Measurements from ENCODE around the gene TTC36.

Gene TTC36

GRCh38 chr11:118544647-118545010, 17.4 kb downstream of the TTC36 start:
- no peaks in the 10 kb centered on the region for H3K9me2 ChIP-seq (replicated peaks; ENCODE audit: low read depth, low read length)

GRCh38 chr11:118545533-118545932, 18.3 kb downstream of the TTC36 start:
- Histone ChIP-seq H3F3A (ENCODE audit: low read depth) (no peaks in the 10 kb centered on the region), H3K27me3 (ENCODE audit: insufficient read depth, low read length, poor library complexity, severe bottlenecking) (no peaks in the 10 kb centered on the region), H3K4me1 (ENCODE audit: insufficient read depth, low read length, poor library complexity, severe bottlenecking) (no peaks in the 10 kb centered on the region), H3K9me3 (ENCODE audit: insufficient read depth, low read depth, low read length) (no peaks in the 10 kb centered on the region), H3K79me2 (ENCODE audit: insufficient read depth, low read length) (no peaks in the 10 kb centered on the region), H4K20me1 (ENCODE audit: insufficient read depth, low read length, poor library complexity, severe bottlenecking) (no peaks in the 10 kb centered on the region), H3K36me3 (ENCODE audit: insufficient read depth, low read length) (no peaks in the 10 kb centered on the region), H3K4me2 (ENCODE audit: low read depth, low read length, poor library complexity, severe bottlenecking) (no peak overlapping the region), H3K4me3 (ENCODE audit: low read length, poor library complexity, severe bottlenecking) (no peak overlapping the region), H3K9ac (ENCODE audit: low read depth, low read length, poor library complexity, severe bottlenecking) (no peak overlapping the region), H3K9me2 (replicated peaks; ENCODE audit: low read depth, low read length) (no peaks in the 10 kb centered on the region), H2AFZ (ENCODE audit: low read length) (no peak overlapping the region)
- TF ChIP-seq EZH2phosphoT487 (IDR thresholded peaks at IDR 0.05; ENCODE audit: borderline replicate concordance) (no peak), CTCF (conservative IDR thresholded peaks at IDR 0.05; ENCODE audit: low read length) (no peak)

More at GRCh38 chr11:118544647-118545010, 17.4 kb downstream of the TTC36 start:
- TF ChIP-seq CTCF (conservative IDR thresholded peaks at IDR 0.05; ENCODE audit: low read length) (no peak), EZH2phosphoT487 (IDR thresholded peaks at IDR 0.05; ENCODE audit: borderline replicate concordance) (no peak)
- Histone ChIP-seq H3F3A (ENCODE audit: low read depth) (no peaks in the 10 kb centered on the region), H3K79me2 (ENCODE audit: insufficient read depth, low read length) (no peaks in the 10 kb centered on the region), H3K9me3 (ENCODE audit: insufficient read depth, low read depth, low read length) (no peaks in the 10 kb centered on the region), H3K4me1 (ENCODE audit: insufficient read depth, low read length, poor library complexity, severe bottlenecking) (no peaks in the 10 kb centered on the region), H4K20me1 (ENCODE audit: insufficient read depth, low read length, poor library complexity, severe bottlenecking) (no peaks in the 10 kb centered on the region), H3K4me3 (ENCODE audit: low read length, poor library complexity, severe bottlenecking) (no peak overlapping the region), H3K9ac (ENCODE audit: low read depth, low read length, poor library complexity, severe bottlenecking) (no peak overlapping the region), H3K4me2 (ENCODE audit: low read depth, low read length, poor library complexity, severe bottlenecking) (no peak overlapping the region), H3K36me3 (ENCODE audit: insufficient read depth, low read length) (no peaks in the 10 kb centered on the region), H2AFZ (ENCODE audit: low read length) (no peak overlapping the region), H3K27me3 (ENCODE audit: insufficient read depth, low read length, poor library complexity, severe bottlenecking) (no peaks in the 10 kb centered on the region)

- Histone ChIP-seq H3K9me2 (replicated peaks; ENCODE audit: low read depth, low read length) (no peaks in the 10 kb centered on the region), H3F3A (ENCODE audit: low read depth) (no peaks in the 10 kb centered on the region)
Observed at GRCh38 chr11:118547132-118547531, 19.9 kb downstream of the TTC36 start.

More at GRCh38 chr11:118547132-118547531, 19.9 kb downstream of the TTC36 start:
- no peaks in the 10 kb centered on the region for H3K4me1 ChIP-seq (ENCODE audit: insufficient read depth, low read length, poor library complexity, severe bottlenecking)
- H3K36me3 ChIP-seq (ENCODE audit: insufficient read depth, low read length) = no peaks in the 10 kb centered on the region
- H3K9me3 ChIP-seq (ENCODE audit: insufficient read depth, low read depth, low read length) = no peaks in the 10 kb centered on the region
- TF ChIP-seq CTCF (conservative IDR thresholded peaks at IDR 0.05; ENCODE audit: low read length) (no peak), EZH2phosphoT487 (IDR thresholded peaks at IDR 0.05; ENCODE audit: borderline replicate concordance) (no peak)
- H3K79me2 ChIP-seq (ENCODE audit: insufficient read depth, low read length) = no peaks in the 10 kb centered on the region
- no peaks in the 10 kb centered on the region for H3K27me3 ChIP-seq (ENCODE audit: insufficient read depth, low read length, poor library complexity, severe bottlenecking)
- no peak overlapping the region for H3K9ac ChIP-seq (ENCODE audit: low read depth, low read length, poor library complexity, severe bottlenecking)
- H2AFZ ChIP-seq (ENCODE audit: low read length) = no peak overlapping the region
- no peaks in the 10 kb centered on the region for H4K20me1 ChIP-seq (ENCODE audit: insufficient read depth, low read length, poor library complexity, severe bottlenecking)
- no peak overlapping the region for H3K4me3 ChIP-seq (ENCODE audit: low read length, poor library complexity, severe bottlenecking)
- no peak overlapping the region for H3K4me2 ChIP-seq (ENCODE audit: low read depth, low read length, poor library complexity, severe bottlenecking)

Data from Loucy (cell line).